Fibroblast of pulmonary artery (primary cell): ENCODE results near the gene PAX8.

Experiments used
- DNase-seq: peaks from one replicate; pipeline ENCODE4 v3.0.0-alpha.2; 2010; ENCODE audit warnings: low read depth
- H3K4me3 ChIP-seq: replicated peaks from 2 replicates; pipeline ENCODE4 v1.5.1; 2011; ENCODE audit warnings: low read depth, mild to moderate bottlenecking, control low read depth, low read length, moderate library complexity
- TF ChIP-seq, protein P1 (sequence below): IDR thresholded peaks from 2 replicates; pipeline ENCODE4 v1.5.1; 2011; ENCODE audit warnings: mild to moderate bottlenecking, control low read depth, low read length, inconsistent platforms; ENCODE audit errors: missing control alignments

Gene PAX8

DNA sequence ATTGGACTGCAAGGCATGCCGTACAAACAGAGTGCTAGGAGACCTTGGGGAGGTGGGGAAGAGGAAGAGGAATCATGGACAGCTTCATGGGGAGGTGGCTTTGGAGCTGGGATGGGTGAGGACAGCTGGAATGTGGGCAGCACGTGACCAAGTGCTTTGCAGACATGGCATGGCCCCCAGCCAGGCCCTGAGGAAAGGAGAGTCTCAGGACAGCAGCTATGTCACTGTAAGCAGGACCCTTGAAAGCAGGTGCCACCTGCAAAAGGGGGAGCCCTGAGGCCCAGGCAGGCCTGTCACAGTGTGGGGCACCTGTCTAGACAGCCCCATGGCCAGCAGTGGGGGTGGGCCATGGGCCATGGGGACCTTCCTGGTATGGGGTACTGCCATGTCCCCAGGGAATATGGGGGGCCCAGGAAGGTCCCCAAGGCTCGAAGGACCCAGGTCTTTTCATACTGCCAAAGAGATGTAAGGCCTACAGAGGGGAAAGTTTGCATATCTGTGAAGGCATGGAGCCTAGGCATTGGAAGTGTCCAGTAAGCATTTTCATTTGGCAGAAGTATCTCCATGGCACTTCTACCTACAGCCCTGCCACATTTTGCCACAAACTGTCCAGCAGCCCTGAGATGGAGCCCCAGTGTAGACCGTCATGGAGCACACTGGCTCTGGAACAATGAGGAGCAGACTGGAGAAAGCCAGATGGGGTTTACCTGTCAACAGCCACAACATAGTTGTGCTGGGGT lies 9.9 kb downstream of the PAX8 start:
- H3K4me3 ChIP-seq: no peak overlapping the region
- TF ChIP-seq, protein P1, sequence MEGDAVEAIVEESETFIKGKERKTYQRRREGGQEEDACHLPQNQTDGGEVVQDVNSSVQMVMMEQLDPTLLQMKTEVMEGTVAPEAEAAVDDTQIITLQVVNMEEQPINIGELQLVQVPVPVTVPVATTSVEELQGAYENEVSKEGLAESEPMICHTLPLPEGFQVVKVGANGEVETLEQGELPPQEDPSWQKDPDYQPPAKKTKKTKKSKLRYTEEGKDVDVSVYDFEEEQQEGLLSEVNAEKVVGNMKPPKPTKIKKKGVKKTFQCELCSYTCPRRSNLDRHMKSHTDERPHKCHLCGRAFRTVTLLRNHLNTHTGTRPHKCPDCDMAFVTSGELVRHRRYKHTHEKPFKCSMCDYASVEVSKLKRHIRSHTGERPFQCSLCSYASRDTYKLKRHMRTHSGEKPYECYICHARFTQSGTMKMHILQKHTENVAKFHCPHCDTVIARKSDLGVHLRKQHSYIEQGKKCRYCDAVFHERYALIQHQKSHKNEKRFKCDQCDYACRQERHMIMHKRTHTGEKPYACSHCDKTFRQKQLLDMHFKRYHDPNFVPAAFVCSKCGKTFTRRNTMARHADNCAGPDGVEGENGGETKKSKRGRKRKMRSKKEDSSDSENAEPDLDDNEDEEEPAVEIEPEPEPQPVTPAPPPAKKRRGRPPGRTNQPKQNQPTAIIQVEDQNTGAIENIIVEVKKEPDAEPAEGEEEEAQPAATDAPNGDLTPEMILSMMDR: no peak
- DNase-seq: no peak

DNA sequence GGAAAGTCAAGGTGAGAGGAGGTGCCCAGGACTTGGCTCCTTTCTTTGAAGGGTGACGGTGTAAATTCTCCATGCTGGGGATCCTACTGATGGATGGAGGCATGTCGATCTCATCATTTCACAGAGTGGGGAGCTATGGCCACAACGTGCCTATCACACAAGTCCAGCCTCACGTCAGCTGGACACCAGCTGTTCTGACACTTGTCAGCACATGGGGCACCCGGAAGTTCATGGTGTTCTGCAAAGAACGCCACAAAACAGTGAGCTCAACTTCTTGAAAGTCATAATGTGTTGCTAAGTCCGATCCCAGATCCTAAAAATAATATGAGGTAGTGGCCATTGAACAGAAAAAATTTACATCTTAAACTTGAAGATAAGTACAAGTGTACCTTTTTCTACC lies 12.3 kb downstream of the PAX8 start:
- H3K4me3 ChIP-seq: no peak overlapping the region
- TF ChIP-seq, protein P1: no peak
- DNase-seq: no peak

DNA sequence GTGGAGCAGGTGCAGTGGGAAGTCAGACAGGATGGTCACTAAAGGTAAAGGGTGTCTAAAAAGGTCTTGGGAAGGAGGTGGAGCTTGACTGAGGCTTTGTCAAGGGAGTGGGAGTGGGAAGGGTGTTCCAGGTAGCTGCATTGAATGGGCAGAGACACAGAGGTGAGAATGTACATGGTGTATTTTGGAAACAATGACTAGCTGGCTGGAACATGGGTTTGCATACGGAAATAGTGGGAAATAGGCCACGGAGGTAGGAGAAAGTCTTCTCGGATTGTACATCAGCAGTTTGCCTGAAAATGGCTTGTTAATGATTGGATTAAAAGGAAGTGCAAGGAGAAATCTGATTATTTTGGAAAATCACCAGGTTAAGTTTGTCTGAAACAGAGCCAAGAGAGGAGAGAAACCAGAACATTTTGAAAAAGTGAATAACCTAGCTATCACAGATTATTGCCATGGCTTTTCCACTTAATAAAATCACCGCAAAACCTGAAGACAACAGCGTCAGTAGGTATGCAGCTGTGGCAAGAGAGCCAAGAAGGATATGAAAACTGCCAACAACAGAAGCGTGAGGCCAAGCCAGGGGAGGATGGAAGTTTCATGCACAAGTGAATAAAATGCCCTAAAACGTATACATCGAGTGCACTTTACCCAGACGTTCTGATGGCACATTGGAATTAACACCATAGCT lies 13.9 kb downstream of the PAX8 start:
- H3K4me3 ChIP-seq: no peak overlapping the region
- no peak for DNase-seq
- TF ChIP-seq, protein P1: no peak

DNA sequence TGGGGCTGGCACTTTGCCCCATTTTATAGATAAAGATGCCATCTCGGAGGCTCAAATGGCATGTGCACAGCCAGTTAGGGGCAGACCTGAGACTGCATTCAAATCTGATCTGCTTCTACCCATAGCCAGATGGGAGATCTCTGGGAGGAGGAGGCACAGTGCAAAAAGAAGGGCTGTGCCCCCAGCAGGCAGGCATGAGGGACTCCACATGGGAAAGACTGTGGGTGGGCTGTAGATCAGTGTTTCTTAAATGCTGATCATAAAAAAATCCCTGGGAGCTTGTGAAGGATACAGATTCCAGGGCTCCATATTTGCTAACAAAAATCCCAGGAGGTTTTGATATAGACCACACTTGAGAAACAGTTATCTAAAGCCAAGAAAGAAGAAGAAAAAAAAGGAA lies 15.2 kb downstream of the PAX8 start:
- no peak for DNase-seq
- no peak overlapping the region for H3K4me3 ChIP-seq
- TF ChIP-seq, protein P1: no peak

DNA sequence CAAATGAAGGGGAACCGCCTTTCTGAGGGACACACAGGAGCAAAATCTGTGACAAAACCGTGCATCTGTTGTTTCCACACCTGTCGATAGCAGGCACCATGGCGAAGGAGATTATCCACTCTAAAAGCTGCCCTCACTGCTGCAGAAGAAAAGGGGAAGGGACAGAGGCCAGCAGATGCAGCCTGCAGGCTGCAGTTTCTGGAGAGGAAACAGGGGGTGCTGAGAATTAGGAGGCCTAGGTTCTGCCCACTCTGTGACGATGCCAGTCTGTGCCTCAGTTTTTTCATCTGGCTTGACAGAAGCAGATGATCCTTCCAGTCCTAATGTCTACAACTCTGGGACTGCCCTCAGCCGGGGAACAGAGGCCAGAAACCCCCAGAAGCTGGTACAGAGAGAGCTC lies 17.7 kb downstream of the PAX8 start:
- H3K4me3 ChIP-seq: no peak overlapping the region
- TF ChIP-seq, protein P1: no peak
- DNase-seq: no peak

DNA sequence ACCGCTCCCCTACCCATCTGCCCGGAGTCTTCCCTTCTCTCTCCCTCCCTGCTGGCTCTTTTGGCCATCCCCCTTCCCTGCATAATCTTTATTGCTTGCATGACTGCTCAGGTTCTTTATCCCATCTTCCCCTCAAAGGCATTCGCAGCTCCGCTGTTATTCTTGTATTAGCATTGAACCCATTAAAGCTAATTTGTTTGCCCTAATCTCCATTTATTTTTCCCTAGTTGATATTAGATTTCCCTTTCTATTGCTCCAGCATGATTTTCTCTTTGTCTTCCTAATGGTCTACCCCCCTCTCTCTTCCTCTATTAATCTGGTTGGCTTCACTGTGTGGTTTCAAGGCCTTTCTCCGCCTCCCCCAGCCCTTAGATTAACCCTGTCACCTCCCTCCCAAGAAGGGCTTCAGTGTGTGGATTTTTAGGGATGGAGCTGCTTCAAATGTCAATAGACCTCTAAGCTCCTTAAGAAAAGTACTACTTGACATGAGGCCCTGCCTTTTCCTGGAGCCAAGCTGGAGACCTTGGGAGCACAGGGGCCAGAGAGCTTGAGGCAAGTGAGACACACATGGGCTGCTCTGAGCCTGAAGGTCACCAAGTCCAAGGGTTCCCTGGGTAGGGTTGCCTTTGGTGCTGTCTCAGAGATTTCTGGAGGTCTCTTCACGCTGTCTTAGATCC lies 20.1 kb downstream of the PAX8 start:
- DNase-seq: no peak
- H3K4me3 ChIP-seq: no peak overlapping the region
- TF ChIP-seq, protein P1: no peak
